CD4-positive, alpha-beta memory T cell (primary cell): ENCODE measurements around the gene EML3. TPM values are rescaled to one million over a fixed set of nuclear protein-coding genes. Genes with fewer than 3 reads are reported as not detected.
A peak's percentile ranks its signal among the peaks of the same experiment; 100 is the strongest.

ENCODE experiments used
- CTCF ChIA-PET: fragments of 350-600 bp; sonication (Branson Sonifier 250); formaldehyde crosslinking; loops from one replicate; lab custom pipeline; 2021; ENCODE audit warnings: inconsistent platforms; ENCODE audit not compliant: partially characterized antibody; lab: Charles Lee
- POLR2A ChIA-PET: fragments of 350-600 bp; sonication (Branson Sonifier 250); formaldehyde crosslinking; loops from one replicate; lab custom pipeline; 2021; ENCODE audit not compliant: partially characterized antibody; lab: Charles Lee
- DNase-seq, 5 donors: peaks; one replicate each; pipeline versions ENCODE4 v3.0.0 to v3.0.0-alpha.2; 2020 to 2022; ENCODE audit warnings: mixed read lengths in 1 of 5
- H3K27ac ChIP-seq: one replicate; pipeline ENCODE4 v1.7.0; 2013; ENCODE audit warnings: low read depth, low read length
- H3K27me3 ChIP-seq: 2 replicates; pipeline ENCODE4 v1.7.0; 2013; ENCODE audit warnings: mild to moderate bottlenecking, low read length, moderate library complexity; ENCODE audit not compliant: insufficient read depth
- H3K36me3 ChIP-seq: 2 replicates; pipeline ENCODE4 v1.7.0; 2013; ENCODE audit warnings: mild to moderate bottlenecking, low read length, moderate library complexity; ENCODE audit not compliant: insufficient read depth
- H3K4me1 ChIP-seq: 2 replicates; pipeline ENCODE4 v1.7.0; 2013; ENCODE audit warnings: mild to moderate bottlenecking, low read length, moderate library complexity; ENCODE audit not compliant: insufficient read depth
- H3K4me3 ChIP-seq, 2 donors: one replicate each; pipeline ENCODE4 v1.7.0; 2013; ENCODE audit warnings: low read length in 2 of 2, mild to moderate bottlenecking in 1 of 2
- H3K9me3 ChIP-seq, 2 donors: one replicate each; pipeline ENCODE4 v1.7.0; 2013; ENCODE audit warnings: low read length in 2 of 2, control low read depth in 1 of 2; ENCODE audit not compliant: control insufficient read depth in 1 of 2
- H3K27ac Mint-ChIP-seq, 7 donors: one replicate each; pipeline ENCODE4 v1.8.0; 2020 to 2021; ENCODE audit warnings: mixed read lengths in 7 of 7, mild to moderate bottlenecking in 6 of 7, inconsistent platforms in 3 of 7, moderate library complexity in 3 of 7
- H3K27me3 Mint-ChIP-seq, 2 donors: one replicate each; pipeline ENCODE4 v1.8.0; 2020 to 2021; ENCODE audit warnings: mixed read lengths in 2 of 2
- H3K36me3 Mint-ChIP-seq, 2 donors: one replicate each; pipeline ENCODE4 v1.8.0; 2020 to 2021; ENCODE audit warnings: mixed read lengths in 2 of 2, inconsistent platforms in 1 of 2, mild to moderate bottlenecking in 1 of 2
- H3K4me1 Mint-ChIP-seq, 4 donors: one replicate each; pipeline ENCODE4 v1.8.0; 2020 to 2021; ENCODE audit warnings: mixed read lengths in 4 of 4, mild to moderate bottlenecking in 1 of 4
- H3K4me3 Mint-ChIP-seq, 8 donors: one replicate each; pipeline ENCODE4 v1.8.0; 2020 to 2021; ENCODE audit warnings: mixed read lengths in 8 of 8, mild to moderate bottlenecking in 7 of 8, moderate library complexity in 6 of 8, inconsistent platforms in 3 of 8
- H3K9me3 Mint-ChIP-seq, 8 donors: one replicate each; pipeline ENCODE4 v1.8.0; 2020 to 2021; ENCODE audit warnings: mixed read lengths in 8 of 8, mild to moderate bottlenecking in 5 of 8, inconsistent platforms in 3 of 8, moderate library complexity in 1 of 8
- intact Hi-C: fragments of 100-400 bp; cut with micrococcal nuclease; formaldehyde crosslinking; loops from one replicate; pipeline ENCODE4 v1.15.1; 2023
- polyA plus RNA-seq, 2 donors: library from polyadenylated mRNA; unstranded; fragments of 300-500 nt; fragmentation: Illumina TruSeq; gene quantifications; one replicate each; pipeline ENCODE4 v1.2.3, GENCODE V29; 2021
- total RNA-seq, 2 experiments: library from RNA; stranded (reverse); gene quantifications; one replicate each; pipeline ENCODE4 v1.2.3, GENCODE V29; 2021

Gene EML3
- total and polyA plus RNA-seq, 4 experiments from 2014 or later: 18.2 to 201 (median 108) TPM

GRCh38 chr11:62611705-62612365 lies 740 bp downstream of the EML3 start:
- Histone ChIP-seq H3K36me3 (peaks cover 37% of the 10 kb centered on the region), H3K27ac (peak overlapping the region; percentile 90), H3K4me3 (peak overlapping the region; percentile 73 to 93), H3K9me3 (no peaks in the 10 kb centered on the region), H3K27me3 (no peaks in the 10 kb centered on the region), H3K4me1 (peaks cover 59% of the 10 kb centered on the region)
- H3K9me3 Mint-ChIP-seq: no peaks in the 10 kb centered on the region
- intact Hi-C loops: loop anchor here (1.0 to 2.0 kb wide), 6 partner anchors 10 to 251 kb away; partner anchors contain the start of genes C11orf98, CSKMT, GANAB and TUT1
- peaks cover 10 to 40% of the 10 kb centered on the region in 2 donors for H3K36me3 Mint-ChIP-seq
- peaks cover 17 to 57% (median 40%) of the 10 kb centered on the region in 4 donors for H3K4me1 Mint-ChIP-seq
- no peaks in the 10 kb centered on the region for H3K27me3 Mint-ChIP-seq
- peak overlapping the region; percentile 89 to 100 (median 96) for H3K4me3 Mint-ChIP-seq
- H3K27ac Mint-ChIP-seq: peak overlapping the region; percentile 94 to 98 (median 96)
- CTCF ChIA-PET: interaction anchor here (0.9 to 5.8 kb wide), 13 partner anchors 9 to 216 kb away, joined by 3 to 47 read pairs (median 5); partner anchors contain the start of genes C11orf98, CSKMT, MTA2 and TUT1
- peak in 3 of 5 donors; percentile 23 to 78 (median 25) for DNase-seq
- POLR2A ChIA-PET: interaction anchor here (0.6 to 10.8 kb wide), 20 partner anchors 10 to 244 kb away, joined by 3 to 142 read pairs (median 6); partner anchors contain the start of genes B3GAT3, BSCL2, C11orf98 and CSKMT

DNA sequence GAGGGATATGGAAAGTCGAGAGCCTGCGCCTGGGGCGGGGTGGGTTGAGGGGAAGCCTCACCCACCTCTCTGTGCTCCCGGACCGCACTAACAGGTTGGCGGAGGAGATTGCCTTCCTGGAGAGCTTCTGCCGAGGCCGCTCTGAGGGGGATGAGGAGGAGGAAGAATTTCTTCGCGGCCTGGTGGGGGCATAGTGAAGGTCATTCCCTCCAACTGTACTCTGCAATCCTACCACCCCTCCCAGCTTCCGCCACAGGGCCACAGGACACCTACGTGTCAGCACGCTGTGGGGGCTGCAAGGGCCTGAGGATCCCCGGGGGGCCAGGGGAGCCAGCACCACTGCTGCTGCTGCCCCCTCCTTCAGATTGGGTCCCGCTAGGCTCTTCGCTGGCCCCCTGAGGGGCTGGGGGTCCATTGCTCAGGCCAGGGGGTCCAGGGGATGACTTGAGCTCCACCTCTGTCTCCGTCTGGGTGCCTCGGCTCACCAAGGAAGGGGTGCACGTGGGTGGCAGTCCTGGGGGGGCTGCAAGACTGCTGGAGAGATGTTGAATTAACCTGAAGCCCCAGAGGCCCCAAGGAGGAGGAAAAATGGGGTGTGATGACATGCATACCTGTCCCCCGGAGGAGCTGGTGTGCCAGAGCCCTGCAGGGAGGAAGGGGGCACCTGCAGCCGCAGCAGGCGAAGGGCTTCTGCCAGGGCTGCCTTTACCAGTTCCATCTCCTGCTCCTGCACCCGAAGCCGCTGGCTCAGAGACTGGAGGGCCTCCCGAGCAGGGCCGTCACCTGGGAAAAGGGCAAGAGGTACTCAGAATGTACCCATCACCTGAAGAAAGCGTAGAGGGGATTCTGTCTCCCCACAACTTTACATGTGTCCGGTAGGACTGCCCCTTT lies 1.5 kb downstream of the EML3 start:
- peak overlapping the region; percentile 94 to 98 (median 96) for H3K27ac Mint-ChIP-seq
- H3K27me3 Mint-ChIP-seq: no peaks in the 10 kb centered on the region
- peaks cover 10 to 40% of the 10 kb centered on the region in 2 donors for H3K36me3 Mint-ChIP-seq
- intact Hi-C loops: no loop called here
- H3K9me3 Mint-ChIP-seq: no peaks in the 10 kb centered on the region
- no peak for DNase-seq
- Histone ChIP-seq H3K27ac (peak overlapping the region; percentile 90), H3K27me3 (no peaks in the 10 kb centered on the region), H3K4me3 (peak overlapping the region; percentile 73 to 93), H3K36me3 (peaks cover 37% of the 10 kb centered on the region), H3K9me3 (no peaks in the 10 kb centered on the region), H3K4me1 (peaks cover 59% of the 10 kb centered on the region)
- H3K4me3 Mint-ChIP-seq: peak overlapping the region; percentile 89 to 100 (median 96)
- POLR2A ChIA-PET: interaction anchor here (0.9 to 10.8 kb wide), 17 partner anchors 10 to 245 kb away, joined by 3 to 142 read pairs (median 13); partner anchors contain the start of genes B3GAT3, BSCL2, C11orf98 and CSKMT
- CTCF ChIA-PET: interaction anchor here (0.9 to 5.8 kb wide), 13 partner anchors 8 to 215 kb away, joined by 3 to 47 read pairs (median 5); partner anchors contain the start of genes C11orf98, CSKMT, MTA2 and TUT1
- peaks cover 19 to 58% (median 41%) of the 10 kb centered on the region in 4 donors for H3K4me1 Mint-ChIP-seq

GRCh38 chr11:62610403-62610802 lies 2.2 kb downstream of the EML3 start:
- H3K36me3 Mint-ChIP-seq: peaks cover 10 to 41% of the 10 kb centered on the region in 2 donors

DNA sequence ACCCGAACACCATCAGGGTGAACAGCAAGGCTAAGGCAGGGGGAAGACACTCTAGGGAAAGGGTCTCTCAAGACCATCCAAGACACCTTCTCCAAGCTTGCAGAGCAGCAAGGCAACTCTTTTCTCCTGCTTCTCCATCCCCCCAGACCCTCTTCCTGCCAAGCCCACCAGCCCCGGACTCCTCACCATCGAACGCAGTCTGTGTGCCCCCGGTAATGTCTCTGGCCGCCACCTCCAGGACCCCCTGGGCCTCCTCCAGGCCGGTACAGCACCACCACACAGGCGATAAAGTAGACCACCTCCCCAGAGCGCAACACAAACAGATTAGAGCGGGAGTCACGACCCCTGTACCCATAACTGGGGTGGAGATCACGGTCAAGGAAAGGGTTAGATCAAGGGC lies 3.8 kb downstream of the EML3 start:
- ChIA-PET CTCF (interaction anchor here (0.7 kb wide), 1 partner anchor 16 kb away, joined by 3 read pairs; no protein-coding TSS in a partner anchor), POLR2A (interaction anchor here (0.7 to 10.8 kb wide), 6 partner anchors 9 to 63 kb away, joined by 3 to 142 read pairs (median 10); partner anchors contain the start of genes B3GAT3, C11orf98, CSKMT and EEF1G)
- intact Hi-C loops: no loop called here
- peaks cover 19 to 48% of the 10 kb centered on the region in 2 donors for H3K36me3 Mint-ChIP-seq
- no peak for DNase-seq
- Histone ChIP-seq H3K4me1 (peaks cover 56% of the 10 kb centered on the region), H3K4me3 (no peak overlapping the region), H3K36me3 (peaks cover 59% of the 10 kb centered on the region), H3K9me3 (no peaks in the 10 kb centered on the region), H3K27ac (no peak overlapping the region), H3K27me3 (no peaks in the 10 kb centered on the region)
- H3K4me1 Mint-ChIP-seq: peaks cover 16 to 58% (median 33%) of the 10 kb centered on the region in 4 donors
- H3K4me3 Mint-ChIP-seq: peak overlapping the region in 3 of 8 donors; percentile 38 to 70 (median 54)
- peak overlapping the region in 5 of 7 donors; percentile 42 to 79 (median 62) for H3K27ac Mint-ChIP-seq
- H3K27me3 Mint-ChIP-seq: no peaks in the 10 kb centered on the region
- H3K9me3 Mint-ChIP-seq: no peaks in the 10 kb centered on the region

More at GRCh38 chr11:62610403-62610802, 2.2 kb downstream of the EML3 start:
- Histone ChIP-seq H3K27ac (peak overlapping the region; percentile 90), H3K4me3 (no peak overlapping the region), H3K36me3 (peaks cover 43% of the 10 kb centered on the region), H3K9me3 (no peaks in the 10 kb centered on the region), H3K4me1 (peaks cover 61% of the 10 kb centered on the region), H3K27me3 (no peaks in the 10 kb centered on the region)
- POLR2A ChIA-PET: interaction anchor here (1.0 to 10.8 kb wide), 8 partner anchors 9 to 117 kb away, joined by 3 to 142 read pairs (median 26); partner anchors contain the start of genes B3GAT3, C11orf98, CSKMT and GANAB
- peaks cover 19 to 58% (median 41%) of the 10 kb centered on the region in 4 donors for H3K4me1 Mint-ChIP-seq
- no peak for DNase-seq
- intact Hi-C loops: no loop called here
- peak overlapping the region; percentile 48 to 94 (median 73) for H3K27ac Mint-ChIP-seq
- H3K4me3 Mint-ChIP-seq: peak overlapping the region; percentile 61 to 80 (median 72)
- CTCF ChIA-PET: interaction anchor here (0.6 to 5.8 kb wide), 7 partner anchors 11 to 186 kb away, joined by 4 to 47 read pairs (median 5); partner anchors contain the start of gene TUT1
- H3K9me3 Mint-ChIP-seq: no peaks in the 10 kb centered on the region
- H3K27me3 Mint-ChIP-seq: no peaks in the 10 kb centered on the region

DNA sequence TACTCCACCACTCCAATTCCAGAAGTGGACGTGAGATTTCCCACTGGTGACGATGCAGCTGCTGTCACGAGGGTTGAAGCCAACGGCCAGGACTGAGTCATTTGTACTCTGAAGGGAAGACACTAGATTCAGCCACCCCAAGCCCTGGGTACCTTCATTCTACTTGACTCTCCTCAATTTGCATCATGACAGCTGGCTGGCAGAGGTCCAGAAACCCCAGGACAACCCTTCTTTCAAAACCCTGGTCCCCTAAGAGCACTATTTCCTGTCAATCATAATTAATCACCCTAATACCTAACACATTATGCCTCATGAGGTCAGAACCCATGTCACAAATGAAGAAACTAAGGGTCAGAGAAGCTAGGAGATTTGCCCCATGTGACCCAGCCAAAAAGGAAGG lies 4.9 kb downstream of the EML3 start:
- Histone ChIP-seq H3K4me3 (no peak overlapping the region), H3K27ac (no peak overlapping the region), H3K9me3 (no peaks in the 10 kb centered on the region), H3K27me3 (no peaks in the 10 kb centered on the region), H3K4me1 (peaks cover 49% of the 10 kb centered on the region), H3K36me3 (peaks cover 60% of the 10 kb centered on the region)
- intact Hi-C loops: no loop called here
- H3K4me3 Mint-ChIP-seq: no peak overlapping the region
- no peak for DNase-seq
- no peaks in the 10 kb centered on the region for H3K9me3 Mint-ChIP-seq
- H3K4me1 Mint-ChIP-seq: peaks cover 18 to 63% (median 37%) of the 10 kb centered on the region in 4 donors
- ChIA-PET CTCF (interaction anchor here (1.5 kb wide), 1 partner anchor 13 kb away, joined by 3 read pairs; no protein-coding TSS in a partner anchor), POLR2A (interaction anchor here (1.0 to 10.8 kb wide), 5 partner anchors 8 to 64 kb away, joined by 7 to 142 read pairs (median 9); partner anchors contain the start of genes B3GAT3, LBHD1, TUT1 and UQCC3)
- H3K27me3 Mint-ChIP-seq: no peaks in the 10 kb centered on the region
- peak overlapping the region in 3 of 7 donors; percentile 24 to 82 (median 68) for H3K27ac Mint-ChIP-seq
- peaks cover 25 to 56% of the 10 kb centered on the region in 2 donors for H3K36me3 Mint-ChIP-seq

GRCh38 chr11:62605902-62606301 lies 6.7 kb downstream of the EML3 start:
- no peaks in the 10 kb centered on the region for H3K27me3 ChIP-seq
- H3K36me3 Mint-ChIP-seq: peaks cover 25 to 59% of the 10 kb centered on the region in 2 donors
- H3K27ac Mint-ChIP-seq: no peak overlapping the region
- CTCF ChIA-PET: interaction anchor here (0.5 to 3.0 kb wide), 3 partner anchors 14 to 88 kb away, joined by 3 to 14 read pairs (median 3); partner anchors contain the start of gene TUT1
- H3K4me3 Mint-ChIP-seq: no peak overlapping the region
- intact Hi-C loops: no loop called here
- no peaks in the 10 kb centered on the region for H3K9me3 Mint-ChIP-seq
- H3K4me1 ChIP-seq: peaks cover 39% of the 10 kb centered on the region
- DNase-seq: no peak
- no peak overlapping the region for H3K27ac ChIP-seq
- H3K27me3 Mint-ChIP-seq: no peaks in the 10 kb centered on the region
- no peak overlapping the region for H3K4me3 ChIP-seq
- peaks cover 20 to 56% (median 35%) of the 10 kb centered on the region in 4 donors for H3K4me1 Mint-ChIP-seq
- POLR2A ChIA-PET: interaction anchor here (0.8 to 10.8 kb wide), 4 partner anchors 12 to 59 kb away, joined by 3 to 142 read pairs (median 16); partner anchors contain the start of genes B3GAT3, C11orf98, CSKMT and TUT1
- peaks cover 59% of the 10 kb centered on the region for H3K36me3 ChIP-seq
- H3K9me3 ChIP-seq: no peaks in the 10 kb centered on the region
